ENCODE data around the gene PLA2G4F. TPM values are rescaled to one million over a fixed set of nuclear protein-coding genes. Genes with fewer than 3 reads are reported as not detected.

The PLA2G4F gene
- total and polyA plus RNA-seq, 4 donors, result 1.5 TPM; not detected in 3

DNA sequence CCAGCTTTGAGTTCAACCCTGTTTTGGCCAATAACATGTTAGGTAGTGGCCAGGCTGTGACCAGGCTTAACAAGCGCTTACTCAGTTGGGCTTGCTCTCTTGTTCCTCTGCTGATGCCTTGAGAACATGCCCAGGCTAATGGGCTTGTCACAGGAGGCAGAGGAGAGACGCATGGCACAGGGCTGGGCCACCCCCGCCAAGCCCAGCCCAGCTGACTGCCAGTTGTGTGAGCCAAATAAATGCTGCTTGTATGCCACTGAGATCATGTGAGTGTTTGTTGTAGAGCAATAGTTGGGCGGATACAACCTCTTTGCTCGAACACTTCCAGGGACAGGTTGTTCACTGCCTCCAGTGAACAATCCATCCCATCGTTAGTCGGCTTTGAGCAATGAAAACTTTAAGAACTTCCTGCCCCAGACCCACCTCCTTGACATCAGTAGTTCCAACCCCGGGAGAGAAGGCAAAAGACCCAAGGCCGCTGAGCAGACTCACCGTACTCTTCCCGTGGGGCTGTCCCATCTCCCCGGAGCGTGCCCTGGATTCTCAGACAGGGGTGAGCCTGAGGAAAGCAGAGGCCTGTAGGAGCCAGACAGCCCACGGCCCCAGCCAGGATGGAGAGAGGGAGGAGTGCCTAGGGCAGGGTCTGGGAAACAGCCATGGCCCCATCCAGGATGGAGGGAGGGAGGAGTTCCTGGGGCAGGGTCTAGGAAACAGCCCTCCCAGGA is 4.1 kb downstream of the PLA2G4F start:
- Histone ChIP-seq H3K9me3 (ENCODE audit: control insufficient read depth, low read length) (no peaks in the 10 kb centered on the region), H3K27me3 (ENCODE audit: control insufficient read depth in 1 of 2, insufficient read depth in 2 of 2, low read length in 1 of 2) (no peaks in the 10 kb centered on the region), H3K27ac (ENCODE audit: low read depth in 1 of 2, low read length in 2 of 2) (no peak overlapping the region), H3K36me3 (ENCODE audit: control insufficient read depth in 1 of 2, insufficient read depth in 2 of 2, low read length in 1 of 2) (no peaks in the 10 kb centered on the region), H3K4me3 (ENCODE audit: low read length in 2 of 2) (no peak overlapping the region), H3K4me1 (ENCODE audit: control insufficient read depth in 1 of 2, insufficient read depth in 2 of 2, low read length in 2 of 2) (peaks cover 0 to 3% of the 10 kb centered on the region in 2 donors)
- no peak for DNase-seq
- 47 to 51% methylated on average over 14 of the region's 14 CpGs for WGBS, 2 donors
- ATAC-seq (ENCODE audit: low FRiP score), result peak; percentile 36
- intact Hi-C loops (cut with DNase I), result no loop called here

DNA sequence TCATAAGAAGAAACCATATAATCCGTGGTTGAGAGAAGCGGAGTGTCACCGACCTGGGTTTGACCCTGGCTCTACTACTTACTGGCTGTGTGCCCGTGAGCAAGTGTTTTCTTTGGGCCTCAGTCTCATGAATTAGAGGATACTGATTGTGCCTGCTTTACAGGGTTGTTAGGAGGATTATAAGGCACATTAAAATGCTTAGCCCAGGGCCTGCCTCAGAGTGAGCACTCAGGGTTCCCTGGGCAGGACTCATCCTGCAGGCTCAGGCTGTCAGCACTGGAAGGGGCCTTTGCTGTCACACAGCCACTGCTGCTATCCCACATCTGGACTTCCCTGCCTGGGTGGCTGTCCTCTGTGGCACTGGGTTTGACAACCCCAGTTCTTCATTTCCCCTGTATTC is 4.7 kb downstream of the PLA2G4F start:
- intact Hi-C loops (cut with DNase I), result no loop called here
- H3K27me3 ChIP-seq (ENCODE audit: control insufficient read depth in 1 of 2, insufficient read depth in 2 of 2, low read length in 1 of 2), result no peaks in the 10 kb centered on the region
- H3K36me3 ChIP-seq (ENCODE audit: control insufficient read depth in 1 of 2, insufficient read depth in 2 of 2, low read length in 1 of 2), result no peaks in the 10 kb centered on the region
- H3K9me3 ChIP-seq (ENCODE audit: control insufficient read depth, low read length), result no peaks in the 10 kb centered on the region
- ATAC-seq (ENCODE audit: low FRiP score) (peak; percentile 12), DNase-seq (no peak)
- 3 to 10% methylated on average over 4 of the region's 4 CpGs for WGBS, 2 donors
- H3K4me3 ChIP-seq (ENCODE audit: low read length in 2 of 2), result no peak overlapping the region
- H3K27ac ChIP-seq (ENCODE audit: low read depth in 1 of 2, low read length in 2 of 2), result no peak overlapping the region
- H3K4me1 ChIP-seq (ENCODE audit: control insufficient read depth in 1 of 2, insufficient read depth in 2 of 2, low read length in 2 of 2), result peaks cover 0 to 3% of the 10 kb centered on the region in 2 donors

- H3K9me3 ChIP-seq (ENCODE audit: control insufficient read depth, low read length), result no peaks in the 10 kb centered on the region
- WGBS, 2 donors, result 87% methylated on average over 10 of the region's 10 CpGs
- intact Hi-C loops (cut with DNase I), result no loop called here
- H3K27me3 ChIP-seq (ENCODE audit: control insufficient read depth in 1 of 2, insufficient read depth in 2 of 2, low read length in 1 of 2), result no peaks in the 10 kb centered on the region
- H3K4me3 ChIP-seq (ENCODE audit: low read length in 2 of 2), result no peak overlapping the region
- H3K36me3 ChIP-seq (ENCODE audit: control insufficient read depth in 1 of 2, insufficient read depth in 2 of 2, low read length in 1 of 2), result no peaks in the 10 kb centered on the region
- peaks cover 0 to 3% of the 10 kb centered on the region in 2 donors for H3K4me1 ChIP-seq (ENCODE audit: control insufficient read depth in 1 of 2, insufficient read depth in 2 of 2, low read length in 2 of 2)
- DNase-seq (no peak), ATAC-seq (ENCODE audit: low FRiP score) (no peak)
- H3K27ac ChIP-seq (ENCODE audit: low read depth in 1 of 2, low read length in 2 of 2), result no peak overlapping the region
Measured at GRCh38 chr15:42151141-42151561, 5.3 kb downstream of the PLA2G4F start.

DNA sequence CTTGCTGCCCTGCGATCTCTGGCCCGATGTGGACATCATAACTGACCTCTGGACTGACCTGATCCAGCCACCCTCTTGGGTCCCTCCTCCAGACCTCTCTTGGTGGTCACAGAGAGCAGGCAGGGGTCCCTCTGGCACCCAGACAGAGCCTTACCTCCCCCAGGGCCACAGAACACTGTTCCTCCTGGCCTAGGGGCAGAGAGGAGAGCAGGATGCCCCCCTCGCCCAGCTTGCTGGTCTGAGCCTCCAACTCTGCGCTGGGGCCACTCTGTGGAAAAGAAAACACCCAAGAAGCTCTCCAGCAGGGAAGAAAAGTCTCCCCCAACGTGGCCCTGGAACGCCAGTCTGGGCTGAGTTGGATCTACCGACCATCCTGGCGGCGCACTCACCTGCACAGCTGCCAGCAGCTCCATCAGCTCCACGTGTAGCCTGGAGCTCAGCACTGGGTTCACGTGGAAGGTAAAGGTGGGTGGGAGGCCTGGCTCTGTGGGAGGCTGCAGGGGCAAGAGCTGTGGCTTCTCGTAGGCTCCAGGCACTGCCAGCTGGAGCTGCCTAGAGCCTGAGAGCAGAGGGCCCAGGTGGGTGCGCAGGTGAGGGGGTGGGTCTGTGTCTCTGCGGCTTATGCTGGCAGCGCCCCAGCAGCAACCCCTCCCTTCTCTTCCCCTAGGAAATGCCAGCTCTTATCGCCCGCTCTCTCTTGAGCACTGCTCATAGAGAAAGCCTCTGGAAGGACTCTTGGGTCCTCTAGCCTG is 6.0 kb downstream of the PLA2G4F start:
- peaks cover 0 to 3% of the 10 kb centered on the region in 2 donors for H3K4me1 ChIP-seq (ENCODE audit: control insufficient read depth in 1 of 2, insufficient read depth in 2 of 2, low read length in 2 of 2)
- WGBS, 2 donors, result 92 to 95% methylated on average over 17 of the region's 17 CpGs
- intact Hi-C loops (cut with DNase I), result no loop called here

GRCh38 chr15:42149493-42150218 is 6.8 kb downstream of the PLA2G4F start:
- no peak for DNase-seq
- Histone ChIP-seq H3K9me3 (ENCODE audit: control insufficient read depth, low read length) (no peaks in the 10 kb centered on the region), H3K36me3 (ENCODE audit: control insufficient read depth in 1 of 2, insufficient read depth in 2 of 2, low read length in 1 of 2) (no peaks in the 10 kb centered on the region), H3K27me3 (ENCODE audit: control insufficient read depth in 1 of 2, insufficient read depth in 2 of 2, low read length in 1 of 2) (no peaks in the 10 kb centered on the region), H3K27ac (ENCODE audit: low read depth in 1 of 2, low read length in 2 of 2) (no peak overlapping the region), H3K4me1 (ENCODE audit: control insufficient read depth in 1 of 2, insufficient read depth in 2 of 2, low read length in 2 of 2) (peaks cover 0 to 3% of the 10 kb centered on the region in 2 donors), H3K4me3 (ENCODE audit: low read length in 2 of 2) (no peak overlapping the region)
- 87 to 90% methylated on average over 14 of the region's 14 CpGs for WGBS, 2 donors
- no peak for ATAC-seq (ENCODE audit: low FRiP score)
- intact Hi-C loops (cut with DNase I), result no loop called here

More for the DNA sequence above, 6.0 kb downstream of the PLA2G4F start:
- Histone ChIP-seq H3K4me3 (ENCODE audit: low read length in 2 of 2) (no peak overlapping the region), H3K27me3 (ENCODE audit: control insufficient read depth in 1 of 2, insufficient read depth in 2 of 2, low read length in 1 of 2) (no peaks in the 10 kb centered on the region), H3K9me3 (ENCODE audit: control insufficient read depth, low read length) (no peaks in the 10 kb centered on the region), H3K36me3 (ENCODE audit: control insufficient read depth in 1 of 2, insufficient read depth in 2 of 2, low read length in 1 of 2) (no peaks in the 10 kb centered on the region), H3K27ac (ENCODE audit: low read depth in 1 of 2, low read length in 2 of 2) (no peak overlapping the region)
- ATAC-seq (ENCODE audit: low FRiP score), result no peak
- no peak for DNase-seq

- H3K9me3 ChIP-seq (ENCODE audit: control insufficient read depth, low read length), result no peaks in the 10 kb centered on the region
- H3K4me1 ChIP-seq (ENCODE audit: control insufficient read depth in 1 of 2, insufficient read depth in 2 of 2, low read length in 2 of 2), result peaks cover 0 to 3% of the 10 kb centered on the region in 2 donors
- no peak overlapping the region for H3K27ac ChIP-seq (ENCODE audit: low read depth in 1 of 2, low read length in 2 of 2)
- 90 to 91% methylated on average over 12 of the region's 12 CpGs for WGBS, 2 donors
- H3K4me3 ChIP-seq (ENCODE audit: low read length in 2 of 2), result no peak overlapping the region
- no peaks in the 10 kb centered on the region for H3K36me3 ChIP-seq (ENCODE audit: control insufficient read depth in 1 of 2, insufficient read depth in 2 of 2, low read length in 1 of 2)
- intact Hi-C loops (cut with DNase I), result no loop called here
- no peak for DNase-seq
- no peak for ATAC-seq (ENCODE audit: low FRiP score)
- no peaks in the 10 kb centered on the region for H3K27me3 ChIP-seq (ENCODE audit: control insufficient read depth in 1 of 2, insufficient read depth in 2 of 2, low read length in 1 of 2)
Measured at GRCh38 chr15:42148808-42149492, 7.5 kb downstream of the PLA2G4F start.

GRCh38 chr15:42147431-42147735 is 9.1 kb downstream of the PLA2G4F start:
- WGBS, 2 donors, result 93 to 94% methylated on average over 4 of the region's 4 CpGs
- Histone ChIP-seq H3K4me3 (ENCODE audit: low read length in 2 of 2) (no peak overlapping the region), H3K36me3 (ENCODE audit: control insufficient read depth in 1 of 2, insufficient read depth in 2 of 2, low read length in 1 of 2) (no peaks in the 10 kb centered on the region), H3K27me3 (ENCODE audit: control insufficient read depth in 1 of 2, insufficient read depth in 2 of 2, low read length in 1 of 2) (no peaks in the 10 kb centered on the region), H3K4me1 (ENCODE audit: control insufficient read depth in 1 of 2, insufficient read depth in 2 of 2, low read length in 2 of 2) (peaks cover 0 to 3% of the 10 kb centered on the region in 2 donors), H3K9me3 (ENCODE audit: control insufficient read depth, low read length) (no peaks in the 10 kb centered on the region), H3K27ac (ENCODE audit: low read depth in 1 of 2, low read length in 2 of 2) (no peak overlapping the region)
- intact Hi-C loops (cut with DNase I), result no loop called here
- no peak for DNase-seq
- ATAC-seq (ENCODE audit: low FRiP score), result no peak

GRCh38 chr15:42146551-42147430 is 9.6 kb downstream of the PLA2G4F start:
- DNase-seq (no peak), ATAC-seq (ENCODE audit: low FRiP score) (no peak)
- no peaks in the 10 kb centered on the region for H3K27me3 ChIP-seq (ENCODE audit: control insufficient read depth in 1 of 2, insufficient read depth in 2 of 2, low read length in 1 of 2)
- H3K36me3 ChIP-seq (ENCODE audit: control insufficient read depth in 1 of 2, insufficient read depth in 2 of 2, low read length in 1 of 2), result no peaks in the 10 kb centered on the region
- no peak overlapping the region for H3K27ac ChIP-seq (ENCODE audit: low read depth in 1 of 2, low read length in 2 of 2)
- intact Hi-C loops (cut with DNase I), result no loop called here
- no peaks in the 10 kb centered on the region for H3K4me1 ChIP-seq (ENCODE audit: control insufficient read depth in 1 of 2, insufficient read depth in 2 of 2, low read length in 2 of 2)
- WGBS, 2 donors, result 83 to 86% methylated on average over 24 of the region's 24 CpGs
- H3K4me3 ChIP-seq (ENCODE audit: low read length in 2 of 2), result no peak overlapping the region
- no peaks in the 10 kb centered on the region for H3K9me3 ChIP-seq (ENCODE audit: control insufficient read depth, low read length)

Measured in aorta (tissue), 5 donors.